ENCODE data around the gene STON2. TPM values are rescaled to one million over a fixed set of nuclear protein-coding genes. Genes with fewer than 3 reads are reported as not detected.

Gene STON2
- total and polyA plus RNA-seq, 2 of the 8 experiments (the other 6 are each of a cell fraction or from before 2014, with no cell fraction given) = 8.9 to 50.0 TPM

DNA sequence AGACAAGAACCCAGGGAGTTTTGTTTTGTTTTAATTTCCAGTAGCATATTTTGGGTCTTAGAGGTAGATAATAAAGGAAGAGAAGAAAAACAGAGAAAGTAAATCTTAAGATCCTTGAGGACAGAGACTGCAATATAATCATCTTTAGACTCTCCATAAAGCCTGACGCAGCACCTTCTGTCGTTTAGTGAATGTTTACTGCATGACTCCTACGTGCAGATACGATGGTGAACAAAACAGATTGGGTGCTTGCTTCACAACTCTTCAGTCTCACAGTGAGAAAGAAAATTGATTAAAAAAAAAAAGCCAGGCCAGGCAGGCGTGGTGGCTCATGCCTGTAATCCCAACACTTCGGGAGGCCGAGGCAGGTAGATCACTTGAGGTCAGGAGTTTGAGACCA lies 86.9 kb downstream of the STON2 start:
- H3K18ac ChIP-seq (ENCODE audit: extremely low read depth, low read length) = no peak overlapping the region; the same call in 1 of the 2 replicates
- H3K9me3 ChIP-seq (ENCODE audit: insufficient read depth in 2 of 2, low read depth in 1 of 2, low read length in 1 of 2) = no peaks in the 10 kb centered on the region
- peak overlapping the region in 1 of 4 experiments; percentile 37; a peak in 1 of 7 replicates for H3K9ac ChIP-seq (replicated peaks in 1 of 4; ENCODE audit: extremely low read depth in 1 of 4, low read depth in 3 of 4, low read length in 3 of 4)
- H3K79me2 ChIP-seq (ENCODE audit: control insufficient read depth in 1 of 2, insufficient read depth in 2 of 2, low read length in 2 of 2) = peaks cover 0 to 17% of the 10 kb centered on the region in 2 experiments; a peak in 2 of 4 replicates
- no peaks in the 10 kb centered on the region; a peak in 1 of 8 replicates for H3K36me3 ChIP-seq (ENCODE audit: control insufficient read depth in 2 of 4, insufficient read depth in 4 of 4, low read length in 3 of 4)
- H2BK5ac ChIP-seq (ENCODE audit: low read depth, low read length) = no peak overlapping the region
- no peak overlapping the region for H3K23ac ChIP-seq (ENCODE audit: insufficient read length)
- no peak overlapping the region for H2BK20ac ChIP-seq (ENCODE audit: low read length)
- no peaks in the 10 kb centered on the region for H3K79me1 ChIP-seq (ENCODE audit: low read depth, low read length)
- H4K91ac ChIP-seq (replicated peaks; ENCODE audit: insufficient read length, low read length) = no peak overlapping the region
- DNase-seq (ENCODE audit: low read depth in 1 of 2, low spot score in 2 of 2) = no peak
- 86% methylated on average over 7 of the region's 7 CpGs; no CpG with 5 or more reads in 1 of the 2 experiments for WGBS, 2 experiments (ENCODE audit: extremely low coverage in 1 of 2, insufficient coverage in 1 of 2, insufficient read length in 1 of 2, insufficient replicate concordance in 2 of 2, low coverage in 1 of 2, low lambda C conversion rate in 2 of 2, missing lambda C conversion rate in 1 of 2)
- no peaks in the 10 kb centered on the region for H3K27me3 ChIP-seq (replicated peaks in 1 of 4; ENCODE audit: control insufficient read depth in 3 of 4, extremely low read depth in 1 of 4, insufficient read depth in 3 of 4, low read length in 3 of 4)
- FAIRE-seq = no peak
- H3K4ac ChIP-seq (replicated peaks; ENCODE audit: insufficient read length, low read depth, low read length) = no peak overlapping the region
- H3K27ac ChIP-seq (ENCODE audit: low read depth, low read length) = no peak overlapping the region
- no peak overlapping the region for H3K14ac ChIP-seq (ENCODE audit: insufficient read length)
- H3K23me2 ChIP-seq (ENCODE audit: low read depth, low read length) = no peaks in the 10 kb centered on the region
- H2AFZ ChIP-seq (ENCODE audit: low read length) = no peak overlapping the region
- CTCF ChIA-PET (ENCODE audit: partially characterized antibody) = no interaction called here
- H2BK120ac ChIP-seq (replicated peaks; ENCODE audit: low read depth, low read length) = no peak overlapping the region
- no peak overlapping the region for H3K4me3 ChIP-seq (ENCODE audit: extremely low read depth in 1 of 4, insufficient read depth in 2 of 4, low read depth in 3 of 4, low read length in 4 of 4)
- H4K8ac ChIP-seq (ENCODE audit: extremely low read depth, insufficient read depth, low read length) = no peak overlapping the region
- H4K5ac ChIP-seq (ENCODE audit: insufficient read length, low read depth, low read length) = no peak overlapping the region
- H4K20me1 ChIP-seq (replicated peaks in 1 of 2; ENCODE audit: control insufficient read depth in 1 of 2, insufficient read depth in 2 of 2, low read length in 2 of 2) = no peaks in the 10 kb centered on the region
- H2BK15ac ChIP-seq (ENCODE audit: low read length) = no peak overlapping the region
- H2BK12ac ChIP-seq (ENCODE audit: low read depth, low read length) = no peak overlapping the region
- H3K4me1 ChIP-seq (replicated peaks in 1 of 4; ENCODE audit: control insufficient read depth in 3 of 4, insufficient read depth in 4 of 4, low read length in 3 of 4) = peaks cover 6 to 29% (median 23%) of the 10 kb centered on the region in 4 experiments; a peak in 6 of 7 replicates
- H3K4me2 ChIP-seq (ENCODE audit: insufficient read depth in 1 of 2, low read depth in 2 of 2, low read length in 2 of 2) = no peak overlapping the region
- H3K56ac ChIP-seq (replicated peaks; ENCODE audit: insufficient read length, low read depth, low read length) = no peak overlapping the region
- POLR2A ChIA-PET (ENCODE audit: partially characterized antibody) = no interaction called here
- H2AK5ac ChIP-seq (ENCODE audit: low read depth, low read length) = no peak overlapping the region
- no peak for TF ChIP-seq TEAD4 (IDR thresholded peaks at IDR 0.05; ENCODE audit: low read depth, low read length)
- TF ChIP-seq, protein P1, sequence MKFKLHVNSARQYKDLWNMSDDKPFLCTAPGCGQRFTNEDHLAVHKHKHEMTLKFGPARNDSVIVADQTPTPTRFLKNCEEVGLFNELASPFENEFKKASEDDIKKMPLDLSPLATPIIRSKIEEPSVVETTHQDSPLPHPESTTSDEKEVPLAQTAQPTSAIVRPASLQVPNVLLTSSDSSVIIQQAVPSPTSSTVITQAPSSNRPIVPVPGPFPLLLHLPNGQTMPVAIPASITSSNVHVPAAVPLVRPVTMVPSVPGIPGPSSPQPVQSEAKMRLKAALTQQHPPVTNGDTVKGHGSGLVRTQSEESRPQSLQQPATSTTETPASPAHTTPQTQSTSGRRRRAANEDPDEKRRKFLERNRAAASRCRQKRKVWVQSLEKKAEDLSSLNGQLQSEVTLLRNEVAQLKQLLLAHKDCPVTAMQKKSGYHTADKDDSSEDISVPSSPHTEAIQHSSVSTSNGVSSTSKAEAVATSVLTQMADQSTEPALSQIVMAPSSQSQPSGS (IDR thresholded peaks at IDR 0.05; ENCODE audit: low read length) = no peak
- TF ChIP-seq GTF2F1 (IDR thresholded peaks at IDR 0.05; ENCODE audit: borderline replicate concordance, low read depth, low read length) = no peak
- TF ChIP-seq BRCA1 (IDR thresholded peaks at IDR 0.05; ENCODE audit: low read depth, low read length) = no peak
- TF ChIP-seq GABPA (IDR thresholded peaks at IDR 0.05; ENCODE audit: borderline replicate concordance, insufficient read depth, low read length) = no peak
- TF ChIP-seq MAFK (IDR thresholded peaks at IDR 0.05; ENCODE audit: low read depth, low read length) = no peak
- no peak for TF ChIP-seq NANOG (IDR thresholded peaks at IDR 0.05; ENCODE audit: insufficient read depth, low read depth, low read length, poor library complexity, severe bottlenecking)
- TF ChIP-seq HDAC6 (IDR thresholded peaks at IDR 0.05; ENCODE audit: low read depth, low read length) = no peak
- no peak for TF ChIP-seq RXRA (IDR thresholded peaks at IDR 0.05; ENCODE audit: insufficient read depth, low read depth, low read length)
- TF ChIP-seq SIN3A (conservative IDR thresholded peaks at IDR 0.05 in 1 of 2, IDR thresholded peaks at IDR 0.05 in 1 of 2; ENCODE audit: low read depth in 1 of 2, low read length in 2 of 2) = no peak
- TF ChIP-seq EZH2 (IDR thresholded peaks at IDR 0.05; ENCODE audit: low read depth, low read length, severe bottlenecking) = no peak
- TF ChIP-seq RBBP5 (IDR thresholded peaks at IDR 0.05; ENCODE audit: borderline replicate concordance, low read depth, low read length) = no peak

Measured in H1 (cell line).